Left lung (tissue), 10 donors: ENCODE results near the gene MPPED2. TPM values are rescaled to one million over a fixed set of nuclear protein-coding genes. Genes with fewer than 3 reads are reported as not detected.

ENCODE experiments used
- ATAC-seq: fragments of 200-7000 bp; cut with Tn5 transposase; one replicate; pipeline ENCODE4 v1.9.1; 2020; ENCODE audit warnings: moderate library complexity
- DNase-seq, 4 donors: peaks; one replicate each; pipeline ENCODE4 v3.0.0-alpha.2; 2013 to 2020
- H3K27ac ChIP-seq, 2 donors: fragments of 200-600 bp; sonication (generic) in 1 of 2; one replicate each; pipeline versions ENCODE4 v1.5.0 to v1.8.0; 2020 to 2021
- H3K27me3 ChIP-seq, 2 donors: fragments of 200-600 bp; sonication (generic) in 1 of 2; one replicate each; pipeline versions ENCODE4 v1.5.0 to v1.8.0; 2020 to 2021
- H3K36me3 ChIP-seq, 2 donors: fragments of 200-600 bp; sonication (generic) in 1 of 2; one replicate each; pipeline versions ENCODE4 v1.5.0 to v1.8.0; 2020 to 2021
- H3K4me1 ChIP-seq, 2 donors: fragments of 200-600 bp; one replicate each; pipeline ENCODE4 v1.8.0; 2021
- H3K4me3 ChIP-seq, 2 donors: fragments of 200-600 bp; sonication (generic) in 1 of 2; one replicate each; pipeline versions ENCODE4 v1.5.0 to v1.8.0; 2020 to 2021; ENCODE audit warnings: mild to moderate bottlenecking in 1 of 2
- H3K9me3 ChIP-seq, 2 donors: fragments of 200-600 bp; sonication (generic) in 1 of 2; one replicate each; pipeline versions ENCODE4 v1.5.0 to v1.8.0; 2020 to 2021
- CTCF ChIP-seq, 2 donors: fragments of 200-600 bp; sonication (generic) in 1 of 2; IDR thresholded peaks; one replicate each; pipeline versions ENCODE4 v1.5.0 to v1.8.0; 2021; ENCODE audit warnings: antibody characterized with exemption in 2 of 2
- intact Hi-C, 2 donors: fragments of 100-400 bp; cut with DNase I; formaldehyde crosslinking; loops; one replicate each; pipeline versions ENCODE4 v1.11.2 to v1.14.2; 2022
- polyA plus RNA-seq, 6 donors: library from polyadenylated mRNA; unstranded; fragments of 120-200 nt; gene quantifications; one replicate each; pipeline ENCODE4 v1.2.1, GENCODE V29; 2013; ENCODE audit not compliant: insufficient read length in 6 of 6
- total RNA-seq, 2 donors: library from RNA; stranded (reverse); fragmentation: NEBNext Ultra II Directional; extraction: Animal tissue kit (Norgen Biotek cat#: 25700); gene quantifications; one replicate each; pipeline ENCODE4 v1.2.1, GENCODE V29; 2021
- donor health status: DM: no; HTN: yes; CAD: no.
- donor health status: DM: no; HTN: no; CAD: no.

The MPPED2 gene
- total and polyA plus RNA-seq, 8 donors: 0.26 to 5.3 (median 3.2) TPM

GRCh38 chr11:30510750-30511149, 75.4 kb downstream of the MPPED2 start:
- DNase-seq: no peak
- no peak overlapping the region for H3K27ac ChIP-seq
- no peak for TF ChIP-seq CTCF (IDR thresholded peaks at IDR 0.05)
- no peaks in the 10 kb centered on the region for H3K4me1 ChIP-seq
- ATAC-seq: no peak
- no peaks in the 10 kb centered on the region for H3K36me3 ChIP-seq
- H3K4me3 ChIP-seq: no peak overlapping the region
- H3K9me3 ChIP-seq: no peaks in the 10 kb centered on the region
- intact Hi-C loops: no loop called here
- no peaks in the 10 kb centered on the region for H3K27me3 ChIP-seq

- TF ChIP-seq CTCF (IDR thresholded peaks at IDR 0.05): no peak
- no peak for DNase-seq
- Histone ChIP-seq H3K4me3 (no peak overlapping the region), H3K27me3 (no peaks in the 10 kb centered on the region), H3K36me3 (no peaks in the 10 kb centered on the region), H3K4me1 (no peaks in the 10 kb centered on the region), H3K9me3 (no peaks in the 10 kb centered on the region), H3K27ac (no peak overlapping the region)
- intact Hi-C loops: no loop called here
- no peak for ATAC-seq
Measured at GRCh38 chr11:30509364-30509763, 76.8 kb downstream of the MPPED2 start.

- Histone ChIP-seq H3K36me3 (no peaks in the 10 kb centered on the region), H3K27me3 (no peaks in the 10 kb centered on the region), H3K4me3 (no peak overlapping the region), H3K9me3 (no peaks in the 10 kb centered on the region), H3K27ac (no peak overlapping the region), H3K4me1 (no peaks in the 10 kb centered on the region)
- intact Hi-C loops: no loop called here
- DNase-seq (no peak), ATAC-seq (no peak)
- TF ChIP-seq CTCF (IDR thresholded peaks at IDR 0.05): no peak
Measured at GRCh38 chr11:30508594-30508993, 77.6 kb downstream of the MPPED2 start.

GRCh38 chr11:30505603-30506002, 80.5 kb downstream of the MPPED2 start:
- Histone ChIP-seq H3K27me3 (no peaks in the 10 kb centered on the region), H3K4me3 (no peak overlapping the region), H3K4me1 (no peaks in the 10 kb centered on the region), H3K27ac (no peak overlapping the region), H3K9me3 (no peaks in the 10 kb centered on the region), H3K36me3 (no peaks in the 10 kb centered on the region)
- ATAC-seq (no peak), DNase-seq (no peak)
- intact Hi-C loops: no loop called here
- no peak for TF ChIP-seq CTCF (IDR thresholded peaks at IDR 0.05)

- Histone ChIP-seq H3K36me3 (no peaks in the 10 kb centered on the region), H3K27ac (no peak overlapping the region), H3K27me3 (no peaks in the 10 kb centered on the region), H3K4me1 (no peaks in the 10 kb centered on the region), H3K9me3 (no peaks in the 10 kb centered on the region), H3K4me3 (no peak overlapping the region)
- intact Hi-C loops: no loop called here
- TF ChIP-seq CTCF (IDR thresholded peaks at IDR 0.05): no peak
- DNase-seq (no peak), ATAC-seq (no peak)
Measured at GRCh38 chr11:30504468-30504867, 81.7 kb downstream of the MPPED2 start.
